GM10847 (cell line): ENCODE data around the gene ZNF169.

Experiments
- POLR2A ChIP-seq: IDR thresholded peaks from 2 replicates; pipeline ENCODE4 v1.6.1; 2011; ENCODE audit not compliant: insufficient read length; ENCODE audit errors: extremely low read depth

Gene ZNF169

GRCh38 chr9:94259077-94259862 is at the start of gene ZNF169:
TSS of gene ZNF169 (plus strand) at chr9:94259298. CDS start at chr9:94278813, 19,515 bp downstream.
- peak; percentile 62 for TF ChIP-seq POLR2A

GRCh38 chr9:94210616-94211603 is 48.2 kb upstream of the ZNF169 start:
- TF ChIP-seq POLR2A = no peak

GRCh38 chr9:94212091-94212490 is 47.0 kb upstream of the ZNF169 start:
- TF ChIP-seq POLR2A = no peak

- TF ChIP-seq POLR2A = no peak
Measured at GRCh38 chr9:94212531-94212930, 46.6 kb upstream of the ZNF169 start.

DNA sequence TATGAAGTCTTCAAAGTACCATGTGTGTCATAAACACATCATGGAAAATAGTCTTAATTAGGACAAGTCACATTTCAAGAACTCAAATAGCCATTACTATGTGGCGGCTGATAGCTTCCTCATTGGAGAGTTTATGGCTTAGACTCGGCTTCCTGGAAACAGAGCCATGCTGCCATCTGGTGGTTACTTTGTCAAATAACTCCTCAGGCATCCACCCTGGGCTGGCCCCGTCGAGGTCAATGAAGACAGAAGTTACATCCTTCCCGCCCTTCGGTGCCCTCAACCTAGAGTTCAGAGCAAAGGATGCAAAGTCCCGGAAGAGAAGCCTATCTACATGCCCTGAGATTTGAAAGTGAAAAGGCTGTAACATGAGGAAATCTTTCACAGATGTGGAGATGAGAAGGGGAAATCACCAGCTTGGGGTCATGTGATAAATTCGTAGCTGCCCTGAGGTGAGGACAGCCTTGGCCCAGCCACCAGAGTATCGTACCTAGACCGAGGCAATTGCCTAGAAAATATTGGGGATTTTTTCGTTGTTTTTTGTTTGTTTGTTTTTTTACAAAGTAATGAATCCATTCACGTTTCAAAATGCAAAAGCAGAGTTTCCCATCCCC is 45.5 kb upstream of the ZNF169 start:
- TF ChIP-seq POLR2A = no peak

DNA sequence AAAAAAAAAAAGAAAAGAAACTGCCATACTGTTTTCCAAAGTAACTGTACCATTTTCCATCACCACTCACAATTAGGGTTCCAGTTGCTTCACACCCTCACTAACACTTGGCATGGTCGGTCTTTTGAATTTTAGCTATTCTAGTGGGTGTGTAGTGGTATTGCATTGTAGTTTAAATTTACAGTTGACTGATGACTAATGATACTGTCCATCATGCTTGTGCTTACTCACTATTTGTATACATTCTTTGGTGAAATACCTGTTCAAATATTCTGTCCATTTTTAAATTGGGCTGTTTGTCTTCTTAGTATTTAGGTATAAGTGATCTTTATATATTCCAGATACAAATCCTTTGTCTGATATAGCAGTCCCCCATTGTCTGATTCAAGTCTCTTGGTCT is 36.2 kb upstream of the ZNF169 start:
- TF ChIP-seq POLR2A = no peak

DNA sequence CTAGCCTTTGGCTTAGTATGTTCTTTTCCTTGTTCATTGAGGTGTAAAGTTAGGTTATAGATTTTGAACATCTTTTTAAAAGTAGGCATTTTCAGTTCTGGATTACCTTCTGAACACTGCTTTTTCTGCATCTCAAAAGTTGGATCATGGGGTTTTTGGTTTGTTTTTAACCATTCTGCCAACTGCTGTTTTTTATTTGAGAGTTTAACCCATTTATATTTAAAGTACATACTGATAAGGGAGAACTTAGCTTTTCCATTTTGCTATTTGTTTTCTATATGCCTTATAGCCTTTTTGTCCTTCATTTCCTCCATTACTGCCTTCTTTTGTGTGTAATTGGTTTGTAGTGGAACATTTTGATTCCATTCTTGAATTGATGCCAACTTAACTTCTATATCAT is 30.5 kb upstream of the ZNF169 start:
- no peak for TF ChIP-seq POLR2A

DNA sequence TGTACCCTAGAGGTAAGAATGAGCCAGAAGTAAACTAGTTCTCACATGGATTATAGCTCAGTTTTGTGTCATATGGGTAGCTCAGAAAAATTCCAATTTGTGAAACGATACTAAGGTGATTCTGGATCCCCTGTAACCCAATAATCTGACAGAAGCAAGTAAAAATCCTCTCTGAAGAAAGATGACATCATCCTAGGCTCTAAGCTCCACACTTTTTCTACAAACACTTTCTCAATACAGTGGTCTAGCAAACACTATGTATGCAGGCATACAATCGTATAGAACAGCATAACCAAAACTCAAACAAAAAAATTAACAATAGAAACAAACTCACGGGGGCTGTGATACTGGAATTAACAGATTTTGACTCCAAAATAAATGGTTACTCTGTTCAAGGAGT is 26.7 kb upstream of the ZNF169 start:
- TF ChIP-seq POLR2A = no peak

GRCh38 chr9:94245651-94246050 is 13.4 kb upstream of the ZNF169 start:
- TF ChIP-seq POLR2A = no peak

- no peak for TF ChIP-seq POLR2A
Measured at GRCh38 chr9:94250456-94250855, 8.6 kb upstream of the ZNF169 start.

DNA sequence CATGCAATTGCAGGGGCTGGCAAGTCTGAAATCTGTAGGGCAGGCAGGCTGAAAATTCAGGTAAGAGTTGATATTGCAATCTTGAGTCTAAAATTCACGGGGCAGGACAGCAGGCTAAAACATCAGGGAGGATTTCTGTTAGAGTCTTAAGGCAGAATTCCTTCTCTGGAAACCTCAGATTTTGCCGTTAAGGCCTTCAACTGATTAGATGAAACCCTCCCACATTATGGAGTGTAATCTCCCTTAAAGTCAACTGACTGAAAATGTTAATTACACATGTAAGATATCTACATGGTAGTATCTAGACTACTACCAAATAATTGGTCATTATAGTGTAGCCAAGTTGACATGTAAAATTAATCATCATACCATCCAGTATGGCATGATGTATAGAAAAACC is 3.1 kb upstream of the ZNF169 start:
- no peak for TF ChIP-seq POLR2A

DNA sequence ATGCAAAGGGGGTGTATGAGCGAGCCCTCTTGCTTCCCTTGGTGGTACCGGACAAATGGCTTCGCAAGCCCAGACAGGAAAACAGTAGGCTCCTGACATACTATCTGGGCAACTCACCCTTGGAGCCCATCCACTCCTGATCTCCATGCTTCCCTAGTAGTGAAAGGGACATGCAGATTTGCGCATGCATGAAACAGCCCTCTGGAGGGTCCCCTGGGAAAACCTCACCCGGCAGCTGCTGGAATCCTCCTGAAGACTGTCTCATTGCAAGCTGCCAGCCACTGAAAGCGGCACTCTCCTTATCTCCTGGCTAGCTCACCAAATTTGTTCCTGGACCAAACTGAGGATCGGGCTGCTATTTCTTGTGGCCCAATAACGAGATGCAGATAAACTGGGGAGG is 10.2 kb downstream of the ZNF169 start:
- no peak for TF ChIP-seq POLR2A

GRCh38 chr9:94270009-94270408 is 10.9 kb downstream of the ZNF169 start:
- TF ChIP-seq POLR2A = no peak

- TF ChIP-seq POLR2A = no peak
Measured at GRCh38 chr9:94277885-94278536, 18.9 kb downstream of the ZNF169 start.

DNA sequence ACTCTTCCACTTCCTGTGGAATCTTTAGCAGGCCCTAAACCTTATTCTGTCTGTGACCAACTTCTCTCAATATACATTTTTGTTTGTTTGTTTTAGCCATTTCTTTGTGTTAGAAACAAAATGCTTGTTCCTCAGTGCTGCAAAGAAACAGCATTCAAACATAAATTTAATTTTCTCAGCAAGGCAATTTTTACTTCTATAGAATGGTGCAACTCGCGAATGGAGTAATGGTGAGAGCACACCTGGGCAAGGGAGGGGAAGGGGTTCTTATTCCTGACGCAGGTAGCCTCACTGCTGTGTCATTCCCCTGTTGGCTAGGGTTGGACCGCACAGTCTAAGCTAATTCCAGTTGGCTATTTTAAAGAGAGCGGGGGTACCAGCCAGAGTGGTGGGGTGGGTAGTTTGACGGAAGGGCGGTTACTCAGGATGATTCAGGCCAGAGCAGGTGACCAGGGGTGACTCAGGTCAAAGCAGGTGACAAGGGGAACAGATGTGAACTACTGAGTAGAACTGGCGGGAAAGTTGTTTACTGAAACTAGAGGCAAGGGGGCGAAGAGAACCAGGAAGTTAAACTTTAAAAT is 21.4 kb downstream of the ZNF169 start:
- no peak for TF ChIP-seq POLR2A
